ACC112 (cell line): Measurements from ENCODE around the gene RGS3.
"Not testable (repeated sequence)": the region's sequence is repeated elsewhere in the genome, so short reads cannot be mapped to it uniquely, and the experiment has no call there.

ENCODE experiments used
- H2AFZ ChIP-seq: fragments of 200-600 bp; sonication (generic); one replicate; pipeline ENCODE4 v1.6.0; 2017; ENCODE audit warnings: antibody characterized with exemption, low read length; ENCODE audit not compliant: unreplicated experiment
- H3K27ac ChIP-seq: fragments of 200-600 bp; sonication (generic); 2 replicates; pipeline ENCODE4 v1.5.1; 2014; ENCODE audit warnings: low read depth, mild to moderate bottlenecking, antibody characterized with exemption, low read length, moderate library complexity
- H3K27me3 ChIP-seq: fragments of 200-600 bp; sonication (generic); 2 replicates; pipeline ENCODE4 v1.6.1; 2014; ENCODE audit warnings: mild to moderate bottlenecking, antibody characterized with exemption, low read length, moderate library complexity, mixed read lengths; ENCODE audit not compliant: insufficient read depth
- H3K36me3 ChIP-seq: fragments of 200-600 bp; sonication (generic); 2 replicates; pipeline ENCODE4 v1.6.1; 2016; ENCODE audit warnings: mild to moderate bottlenecking, antibody characterized with exemption, low read length, moderate library complexity, mixed read lengths; ENCODE audit not compliant: insufficient read depth
- H3K4me1 ChIP-seq: fragments of 200-600 bp; sonication (generic); one replicate; pipeline ENCODE4 v1.6.1; 2016; ENCODE audit warnings: low read length, mixed read lengths; ENCODE audit not compliant: insufficient read depth, unreplicated experiment, control insufficient read depth
- H3K4me3 ChIP-seq: fragments of 200-600 bp; sonication (generic); 2 replicates; pipeline ENCODE4 v1.5.1; 2014; ENCODE audit warnings: mild to moderate bottlenecking, low read depth, low read length
- H3K79me2 ChIP-seq: fragments of 200-600 bp; sonication (generic); one replicate; pipeline ENCODE4 v1.6.0; 2016; ENCODE audit warnings: low read length; ENCODE audit not compliant: control insufficient read depth, unreplicated experiment, insufficient read depth

RGS3 gene

GRCh38 chr9:113488490-113488889 is 25.0 kb downstream of the RGS3 start:
- Histone ChIP-seq H3K4me3 (no peak overlapping the region), H3K27me3 (no peaks in the 10 kb centered on the region), H3K79me2 (no peaks in the 10 kb centered on the region), H2AFZ (no peak overlapping the region), H3K27ac (no peak overlapping the region), H3K4me1 (peaks cover 19% of the 10 kb centered on the region), H3K36me3 (no peaks in the 10 kb centered on the region)

GRCh38 chr9:113491147-113491546 is 27.6 kb downstream of the RGS3 start:
- H2AFZ ChIP-seq, H3K4me3 ChIP-seq, H3K27me3 ChIP-seq, H3K79me2 ChIP-seq, H3K36me3 ChIP-seq, H3K27ac ChIP-seq: not testable (repeated sequence)
- peaks cover 10% of the 10 kb centered on the region for H3K4me1 ChIP-seq

- Histone ChIP-seq H3K36me3 (no peaks in the 10 kb centered on the region), H3K27ac (no peak overlapping the region), H3K4me1 (peaks cover 10% of the 10 kb centered on the region), H2AFZ (no peak overlapping the region), H3K79me2 (no peaks in the 10 kb centered on the region), H3K27me3 (no peaks in the 10 kb centered on the region), H3K4me3 (no peak overlapping the region)
Measured at GRCh38 chr9:113492343-113493202, 29.0 kb downstream of the RGS3 start.

- H3K4me3 ChIP-seq = no peak overlapping the region
Measured at GRCh38 chr9:113493203-113493520, 29.6 kb downstream of the RGS3 start.

GRCh38 chr9:113495526-113495925 is 32.0 kb downstream of the RGS3 start:
- H2AFZ ChIP-seq = no peak overlapping the region
- H3K4me1 ChIP-seq = peaks cover 10% of the 10 kb centered on the region
- no peaks in the 10 kb centered on the region for H3K79me2 ChIP-seq
- H3K36me3 ChIP-seq = no peaks in the 10 kb centered on the region
- H3K27ac ChIP-seq = no peak overlapping the region
- H3K4me3 ChIP-seq = no peak overlapping the region
- H3K27me3 ChIP-seq = no peaks in the 10 kb centered on the region

More at GRCh38 chr9:113493203-113493520, 29.6 kb downstream of the RGS3 start:
- Histone ChIP-seq H3K27ac (no peak overlapping the region), H2AFZ (no peak overlapping the region), H3K4me1 (peaks cover 10% of the 10 kb centered on the region), H3K79me2 (no peaks in the 10 kb centered on the region), H3K27me3 (no peaks in the 10 kb centered on the region), H3K36me3 (no peaks in the 10 kb centered on the region)

GRCh38 chr9:113497051-113497450 is 33.5 kb downstream of the RGS3 start:
- H3K27ac ChIP-seq = no peak overlapping the region
- H3K4me1 ChIP-seq = peaks cover 8% of the 10 kb centered on the region
- H3K36me3 ChIP-seq = no peaks in the 10 kb centered on the region
- H3K4me3 ChIP-seq = no peak overlapping the region
- H2AFZ ChIP-seq = no peak overlapping the region
- no peaks in the 10 kb centered on the region for H3K27me3 ChIP-seq
- H3K79me2 ChIP-seq = no peaks in the 10 kb centered on the region

- no peaks in the 10 kb centered on the region for H3K79me2 ChIP-seq
- no peak overlapping the region for H3K4me3 ChIP-seq
- no peaks in the 10 kb centered on the region for H3K4me1 ChIP-seq
- no peak overlapping the region for H3K27ac ChIP-seq
- H3K36me3 ChIP-seq = no peaks in the 10 kb centered on the region
- no peaks in the 10 kb centered on the region for H3K27me3 ChIP-seq
- no peak overlapping the region for H2AFZ ChIP-seq
Measured at GRCh38 chr9:113499153-113499875, 35.8 kb downstream of the RGS3 start.

GRCh38 chr9:113499876-113500497 is 36.5 kb downstream of the RGS3 start:
- Histone ChIP-seq H3K4me3 (no peak overlapping the region), H3K36me3 (no peaks in the 10 kb centered on the region), H3K79me2 (no peaks in the 10 kb centered on the region), H3K27ac (no peak overlapping the region), H2AFZ (no peak overlapping the region), H3K4me1 (peaks cover 5% of the 10 kb centered on the region), H3K27me3 (no peaks in the 10 kb centered on the region)

- H2AFZ ChIP-seq = no peak overlapping the region
- H3K27ac ChIP-seq = no peak overlapping the region
- H3K4me1 ChIP-seq = peaks cover 5% of the 10 kb centered on the region
- H3K36me3 ChIP-seq = no peaks in the 10 kb centered on the region
- no peaks in the 10 kb centered on the region for H3K79me2 ChIP-seq
- H3K27me3 ChIP-seq = no peaks in the 10 kb centered on the region
- no peak overlapping the region for H3K4me3 ChIP-seq
Measured at GRCh38 chr9:113501129-113501686, 37.7 kb downstream of the RGS3 start.

- Histone ChIP-seq H3K27me3 (no peaks in the 10 kb centered on the region), H2AFZ (no peak overlapping the region), H3K36me3 (no peaks in the 10 kb centered on the region), H3K4me1 (peaks cover 5% of the 10 kb centered on the region), H3K79me2 (no peaks in the 10 kb centered on the region), H3K27ac (no peak overlapping the region), H3K4me3 (no peak overlapping the region)
Measured at GRCh38 chr9:113501852-113502251, 38.3 kb downstream of the RGS3 start.
